Suppressor macrophage (primary cell): ENCODE measurements around the gene USP20.

Experiments
- DNase-seq, 4 experiments: peaks; one replicate each; pipeline ENCODE4 v3.0.0-alpha.2; 2020 to 2022

The USP20 gene

DNA sequence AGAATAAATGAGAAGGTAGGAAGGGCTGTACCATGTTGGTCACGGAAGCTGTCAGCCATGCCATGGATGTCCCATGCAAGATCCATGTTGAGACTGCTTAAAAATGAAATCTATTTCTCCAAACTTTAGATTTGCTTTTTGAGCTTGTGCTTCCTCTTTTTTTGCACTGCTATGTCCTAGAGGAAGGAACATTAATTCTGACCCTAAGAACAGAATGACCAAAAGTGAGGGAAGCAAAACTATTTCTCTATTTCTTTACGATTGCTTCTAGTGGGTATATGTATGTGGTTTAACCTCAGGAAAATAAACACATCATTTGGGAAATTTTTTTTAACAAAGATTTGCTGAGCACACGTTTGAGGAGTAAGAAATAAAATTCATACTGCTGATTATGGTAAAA lies 84.6 kb downstream of the USP20 start:
- DNase-seq, result peak; percentile 50 to 90 (median 71)

DNA sequence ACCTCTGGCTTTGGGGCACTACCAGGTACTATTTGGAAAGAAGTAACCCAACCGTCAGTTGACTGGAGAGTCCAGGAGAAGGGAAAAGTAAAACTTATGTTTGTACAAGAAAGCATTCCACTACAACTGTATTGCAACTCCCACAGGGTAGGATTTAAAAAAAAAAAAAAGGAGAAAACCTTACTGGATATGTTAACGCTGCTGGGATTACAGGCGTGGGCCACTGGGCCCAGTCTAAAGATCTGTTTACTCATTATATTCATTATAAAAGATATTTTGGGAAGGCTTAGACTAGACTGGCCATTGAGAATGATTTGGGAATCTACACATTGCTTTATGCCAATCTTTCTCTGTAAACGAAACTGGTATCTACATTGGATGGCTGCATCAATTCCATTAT lies 86.6 kb downstream of the USP20 start:
- no peak for DNase-seq

DNA sequence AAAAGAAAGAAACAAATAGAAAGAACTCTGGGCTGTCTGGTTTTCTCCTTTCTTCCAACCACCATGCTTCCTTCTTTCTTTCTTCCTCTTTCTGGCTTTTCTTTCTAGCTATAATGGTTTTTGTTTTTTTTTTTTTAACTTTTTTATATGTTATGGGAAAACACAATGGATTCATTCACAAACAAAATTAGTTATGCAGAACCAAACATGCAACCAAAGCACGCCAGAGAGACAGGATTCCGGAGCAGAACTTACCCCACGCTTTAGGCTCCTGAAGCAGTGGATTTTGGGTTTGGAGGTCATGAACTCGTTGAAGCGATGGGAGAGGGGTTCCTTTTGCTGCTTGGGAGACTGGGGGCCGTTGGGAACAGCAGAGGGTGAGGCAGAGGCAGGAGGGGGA lies 88.3 kb downstream of the USP20 start:
- DNase-seq, result peak in 1 of 4 experiments; percentile 29

DNA sequence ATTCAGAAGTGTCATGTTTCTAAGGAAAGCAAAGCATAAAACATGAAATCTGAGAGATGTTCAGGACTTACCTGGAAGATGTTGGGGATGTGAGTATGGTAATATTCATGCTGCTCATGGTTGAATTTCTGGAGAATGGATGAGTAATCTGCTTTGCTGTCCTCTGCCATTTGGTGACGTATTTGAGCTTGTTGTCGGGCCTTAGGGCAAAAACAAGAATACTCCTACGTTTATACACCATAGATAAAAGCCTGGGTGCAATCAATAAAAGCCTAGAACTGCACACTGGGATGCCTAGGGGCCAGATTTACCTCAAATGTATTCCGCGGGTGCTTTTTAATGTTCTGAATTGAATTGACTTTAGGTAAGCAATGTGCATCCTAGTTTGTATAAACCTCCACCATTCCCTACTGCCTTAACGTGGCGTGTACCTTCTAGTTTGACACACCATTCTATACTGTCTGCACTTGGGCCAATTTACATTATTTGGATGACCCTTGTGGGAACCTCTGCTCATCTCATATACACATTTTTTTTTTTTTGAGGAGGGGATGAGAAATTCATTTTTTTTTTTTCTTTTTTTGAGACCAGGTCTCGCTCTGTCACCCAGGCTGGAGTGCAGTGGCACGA lies 94.4 kb downstream of the USP20 start:
- DNase-seq, result no peak

DNA sequence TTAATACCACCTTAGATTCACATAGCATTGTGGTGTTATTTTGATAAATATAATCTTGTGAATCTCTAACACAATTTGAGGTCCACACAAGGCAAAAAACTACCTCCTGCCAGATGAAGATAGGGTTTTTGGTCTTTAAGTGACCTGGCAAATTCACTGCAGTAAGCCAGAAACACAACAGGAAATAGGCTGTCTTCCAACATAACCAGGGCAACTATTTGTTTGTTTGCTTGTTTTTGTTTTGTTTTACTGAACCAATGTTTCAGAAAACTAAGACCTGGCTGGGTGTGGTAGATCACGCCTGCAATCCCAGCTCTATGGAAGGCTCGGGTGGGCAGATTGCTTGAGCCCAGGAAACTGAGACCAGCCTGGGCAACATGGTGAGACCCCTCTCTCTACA lies 95.5 kb downstream of the USP20 start:
- DNase-seq, result no peak
